Measurements from ENCODE around the gene BICDL2.

DNA sequence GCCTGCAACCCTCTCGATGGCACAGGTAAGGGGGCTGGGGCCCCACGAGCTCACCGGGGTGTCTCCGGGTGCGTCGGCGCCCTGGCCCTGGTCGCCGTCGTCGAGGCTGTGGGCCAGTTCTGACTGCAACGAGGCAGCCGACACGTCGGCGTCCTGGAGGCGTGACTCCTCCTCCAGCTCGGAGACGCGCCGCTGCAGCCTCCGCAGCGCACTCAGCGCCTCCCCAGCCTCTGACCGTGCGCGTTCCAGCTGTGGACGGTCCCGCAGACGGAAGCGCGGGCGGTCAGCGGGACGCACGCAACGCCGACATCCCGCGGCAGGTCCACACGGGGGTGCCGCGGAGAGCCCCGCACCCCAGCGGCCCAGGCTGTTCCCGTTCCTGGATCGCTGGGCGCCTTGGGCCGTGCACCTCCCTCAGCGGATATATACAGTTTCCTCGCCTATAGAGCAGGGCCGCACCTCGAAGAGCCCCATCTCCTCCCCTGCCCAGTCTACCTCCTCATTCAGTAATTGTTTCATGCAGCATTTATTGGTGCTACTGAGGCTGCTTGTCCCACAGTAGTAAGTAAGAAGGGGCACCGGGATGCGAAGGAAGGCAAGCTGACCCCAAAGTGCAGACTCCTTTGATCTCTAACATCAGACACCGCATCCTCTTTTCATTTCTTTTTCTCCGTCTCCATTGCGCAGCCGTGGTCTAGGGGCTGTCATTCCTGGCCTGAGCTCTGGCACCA, 7.1 kb downstream of the BICDL2 start:
- TF ChIP-seq POLR2AphosphoS5 (IDR thresholded peaks at IDR 0.05; ENCODE audit: low read depth, low read length), result no peak
- TF ChIP-seq, protein P1, sequence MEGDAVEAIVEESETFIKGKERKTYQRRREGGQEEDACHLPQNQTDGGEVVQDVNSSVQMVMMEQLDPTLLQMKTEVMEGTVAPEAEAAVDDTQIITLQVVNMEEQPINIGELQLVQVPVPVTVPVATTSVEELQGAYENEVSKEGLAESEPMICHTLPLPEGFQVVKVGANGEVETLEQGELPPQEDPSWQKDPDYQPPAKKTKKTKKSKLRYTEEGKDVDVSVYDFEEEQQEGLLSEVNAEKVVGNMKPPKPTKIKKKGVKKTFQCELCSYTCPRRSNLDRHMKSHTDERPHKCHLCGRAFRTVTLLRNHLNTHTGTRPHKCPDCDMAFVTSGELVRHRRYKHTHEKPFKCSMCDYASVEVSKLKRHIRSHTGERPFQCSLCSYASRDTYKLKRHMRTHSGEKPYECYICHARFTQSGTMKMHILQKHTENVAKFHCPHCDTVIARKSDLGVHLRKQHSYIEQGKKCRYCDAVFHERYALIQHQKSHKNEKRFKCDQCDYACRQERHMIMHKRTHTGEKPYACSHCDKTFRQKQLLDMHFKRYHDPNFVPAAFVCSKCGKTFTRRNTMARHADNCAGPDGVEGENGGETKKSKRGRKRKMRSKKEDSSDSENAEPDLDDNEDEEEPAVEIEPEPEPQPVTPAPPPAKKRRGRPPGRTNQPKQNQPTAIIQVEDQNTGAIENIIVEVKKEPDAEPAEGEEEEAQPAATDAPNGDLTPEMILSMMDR (IDR thresholded peaks at IDR 0.05), result no peak
- no peak for TF ChIP-seq YY1 (IDR thresholded peaks at IDR 0.05; ENCODE audit: low read depth)
- TF ChIP-seq, protein P2, sequence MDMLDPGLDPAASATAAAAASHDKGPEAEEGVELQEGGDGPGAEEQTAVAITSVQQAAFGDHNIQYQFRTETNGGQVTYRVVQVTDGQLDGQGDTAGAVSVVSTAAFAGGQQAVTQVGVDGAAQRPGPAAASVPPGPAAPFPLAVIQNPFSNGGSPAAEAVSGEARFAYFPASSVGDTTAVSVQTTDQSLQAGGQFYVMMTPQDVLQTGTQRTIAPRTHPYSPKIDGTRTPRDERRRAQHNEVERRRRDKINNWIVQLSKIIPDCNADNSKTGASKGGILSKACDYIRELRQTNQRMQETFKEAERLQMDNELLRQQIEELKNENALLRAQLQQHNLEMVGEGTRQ (IDR thresholded peaks at IDR 0.05; ENCODE audit: borderline replicate concordance, low read depth, low read length), result no peak
- TF ChIP-seq, protein P3, sequence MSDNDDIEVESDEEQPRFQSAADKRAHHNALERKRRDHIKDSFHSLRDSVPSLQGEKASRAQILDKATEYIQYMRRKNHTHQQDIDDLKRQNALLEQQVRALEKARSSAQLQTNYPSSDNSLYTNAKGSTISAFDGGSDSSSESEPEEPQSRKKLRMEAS (IDR thresholded peaks at IDR 0.05; ENCODE audit: low read depth), result no peak
- no peak for TF ChIP-seq EP300 (IDR thresholded peaks at IDR 0.05; ENCODE audit: borderline replicate concordance in 1 of 2, low read depth in 1 of 2, low read length in 1 of 2)
- TF ChIP-seq SIN3A (IDR thresholded peaks at IDR 0.05; ENCODE audit: borderline replicate concordance, low read depth, low read length), result no peak
- no peak for TF ChIP-seq NFIC (IDR thresholded peaks at IDR 0.05; ENCODE audit: borderline replicate concordance)

Data from SK-N-SH (cell line).